Fibroblast of the aortic adventitia (primary cell): Measurements from ENCODE around the gene HUNK. TPM values are rescaled to one million over a fixed set of nuclear protein-coding genes. Genes with fewer than 3 reads are reported as not detected.
"Not testable (repeated sequence)": the region's sequence is repeated elsewhere in the genome, so short reads cannot be mapped to it uniquely, and the experiment has no call there.

ENCODE experiments used
- DNase-seq: peaks from one replicate; pipeline ENCODE4 v3.0.0-alpha.2; 2010; ENCODE audit warnings: low read depth
- H3K4me3 ChIP-seq: 2 replicates; pipeline ENCODE4 v1.5.1; 2011; ENCODE audit warnings: low read depth, mild to moderate bottlenecking, control low read depth, low read length, moderate library complexity
- total RNA-seq: library from RNA; depleted of rRNA; stranded (reverse); fragments of >200 nt; gene quantifications from 2 replicates; pipeline ENCODE4 v1.2.3, GENCODE V29; 2012; ENCODE audit warnings: low replicate concordance
- TF ChIP-seq, protein P1 (sequence below): IDR thresholded peaks from 2 replicates; pipeline ENCODE4 v1.5.1; 2011; ENCODE audit warnings: mild to moderate bottlenecking, low read length, control low read depth, inconsistent platforms; ENCODE audit not compliant: insufficient read depth

The HUNK gene
- total RNA-seq, 1 donor: 0.45 TPM

DNA sequence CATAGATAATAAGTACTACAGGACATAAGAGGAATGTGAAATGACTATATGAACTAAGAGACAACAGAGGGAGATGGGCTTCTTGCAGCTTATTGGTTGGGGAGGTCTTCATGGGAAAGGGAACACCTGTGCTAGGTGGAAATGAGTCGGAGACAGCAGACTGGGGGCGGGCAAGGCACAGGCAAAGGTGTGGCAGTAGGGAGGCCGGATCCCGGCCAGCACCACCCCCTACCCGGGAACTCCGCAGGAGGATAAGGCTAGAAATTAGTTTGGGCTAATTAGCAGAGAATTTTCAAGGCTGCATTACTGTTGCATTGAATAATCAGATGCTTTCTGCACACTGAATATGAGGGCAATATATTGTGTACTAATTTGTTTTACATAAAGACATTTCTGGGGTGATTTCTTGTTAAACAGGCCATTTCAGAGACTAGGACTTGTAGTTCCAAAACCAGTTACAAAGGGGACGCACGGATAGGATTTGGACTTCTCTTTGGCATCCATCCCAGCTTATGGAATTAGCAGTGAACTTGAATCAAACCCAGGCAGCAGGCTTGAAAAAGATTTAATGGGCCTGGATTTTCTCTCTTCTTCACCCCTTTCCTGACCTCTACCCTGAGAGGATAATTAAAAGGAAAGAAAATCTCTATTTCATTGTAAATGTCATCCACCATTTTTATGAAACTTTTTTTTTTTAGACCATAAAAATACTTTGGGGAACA, 2.2 kb upstream of the HUNK start:
- TF ChIP-seq, protein P1, sequence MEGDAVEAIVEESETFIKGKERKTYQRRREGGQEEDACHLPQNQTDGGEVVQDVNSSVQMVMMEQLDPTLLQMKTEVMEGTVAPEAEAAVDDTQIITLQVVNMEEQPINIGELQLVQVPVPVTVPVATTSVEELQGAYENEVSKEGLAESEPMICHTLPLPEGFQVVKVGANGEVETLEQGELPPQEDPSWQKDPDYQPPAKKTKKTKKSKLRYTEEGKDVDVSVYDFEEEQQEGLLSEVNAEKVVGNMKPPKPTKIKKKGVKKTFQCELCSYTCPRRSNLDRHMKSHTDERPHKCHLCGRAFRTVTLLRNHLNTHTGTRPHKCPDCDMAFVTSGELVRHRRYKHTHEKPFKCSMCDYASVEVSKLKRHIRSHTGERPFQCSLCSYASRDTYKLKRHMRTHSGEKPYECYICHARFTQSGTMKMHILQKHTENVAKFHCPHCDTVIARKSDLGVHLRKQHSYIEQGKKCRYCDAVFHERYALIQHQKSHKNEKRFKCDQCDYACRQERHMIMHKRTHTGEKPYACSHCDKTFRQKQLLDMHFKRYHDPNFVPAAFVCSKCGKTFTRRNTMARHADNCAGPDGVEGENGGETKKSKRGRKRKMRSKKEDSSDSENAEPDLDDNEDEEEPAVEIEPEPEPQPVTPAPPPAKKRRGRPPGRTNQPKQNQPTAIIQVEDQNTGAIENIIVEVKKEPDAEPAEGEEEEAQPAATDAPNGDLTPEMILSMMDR: no peak
- H3K4me3 ChIP-seq: no peak overlapping the region
- DNase-seq: no peak

DNA sequence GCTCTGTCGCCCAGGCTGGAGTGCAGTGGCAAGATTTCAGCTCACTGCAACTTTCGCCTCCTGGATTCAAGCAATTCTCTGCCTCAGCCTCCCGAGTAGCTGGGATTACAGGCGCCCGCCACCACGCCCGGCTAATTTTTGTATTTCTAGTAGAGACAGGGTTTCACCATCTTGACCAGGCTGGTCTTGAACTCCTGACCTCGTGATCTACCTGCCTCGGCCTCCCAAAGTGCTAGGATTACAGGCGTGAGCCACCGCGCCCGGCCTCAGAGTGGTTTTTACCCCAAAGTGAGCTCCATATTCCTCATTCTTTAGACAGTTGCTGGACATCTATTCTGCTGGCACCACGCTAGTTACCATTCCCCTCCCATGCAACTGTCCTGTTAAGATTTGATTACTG, 1.4 kb upstream of the HUNK start:
- not testable (repeated sequence) for H3K4me3 ChIP-seq, DNase-seq

DNA sequence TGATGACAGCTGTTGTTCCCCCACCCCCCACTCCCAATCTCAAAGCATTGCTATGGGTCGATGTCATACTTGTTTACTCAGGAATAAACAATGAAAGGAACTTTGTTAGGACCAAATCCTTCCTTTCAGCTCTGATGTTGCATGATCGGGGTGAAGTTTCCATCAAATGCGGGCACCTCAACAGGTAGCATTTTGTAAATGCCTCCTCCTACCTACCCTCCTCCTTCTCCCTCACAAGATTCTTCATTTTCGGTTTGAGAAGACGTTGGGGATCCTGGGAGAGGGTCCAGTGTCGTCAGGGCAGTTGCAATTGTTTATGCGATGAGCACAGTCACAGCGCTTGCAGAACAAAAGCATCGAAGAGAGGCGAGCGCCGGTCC, 758 bp upstream of the HUNK start:
- no peak overlapping the region for H3K4me3 ChIP-seq
- TF ChIP-seq, protein P1: no peak
- DNase-seq: no peak

DNA sequence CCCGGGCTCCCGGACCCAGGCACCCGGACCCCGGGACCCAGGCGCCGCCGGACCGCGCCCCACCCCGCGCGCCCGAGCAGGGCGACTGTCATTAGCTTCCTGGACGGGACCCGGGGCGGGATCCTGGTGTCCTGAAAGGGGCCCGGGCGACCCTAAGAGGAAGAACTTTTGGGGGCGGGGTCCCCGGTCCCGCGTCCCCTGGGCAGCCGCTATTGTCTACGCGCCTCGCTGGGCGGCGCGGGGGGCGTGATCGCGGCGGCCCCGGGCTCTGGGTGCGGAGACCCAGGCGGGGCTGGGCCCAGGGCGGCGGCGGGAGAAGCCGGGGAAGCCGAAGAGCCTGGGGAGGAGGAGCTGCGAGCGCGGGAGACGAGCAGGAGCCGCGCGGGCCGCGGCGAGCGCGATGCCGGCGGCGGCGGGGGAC, 465 bp downstream of the HUNK start:
- peak overlapping the region; percentile 28 for H3K4me3 ChIP-seq
- TF ChIP-seq, protein P1: no peak
- no peak for DNase-seq

DNA sequence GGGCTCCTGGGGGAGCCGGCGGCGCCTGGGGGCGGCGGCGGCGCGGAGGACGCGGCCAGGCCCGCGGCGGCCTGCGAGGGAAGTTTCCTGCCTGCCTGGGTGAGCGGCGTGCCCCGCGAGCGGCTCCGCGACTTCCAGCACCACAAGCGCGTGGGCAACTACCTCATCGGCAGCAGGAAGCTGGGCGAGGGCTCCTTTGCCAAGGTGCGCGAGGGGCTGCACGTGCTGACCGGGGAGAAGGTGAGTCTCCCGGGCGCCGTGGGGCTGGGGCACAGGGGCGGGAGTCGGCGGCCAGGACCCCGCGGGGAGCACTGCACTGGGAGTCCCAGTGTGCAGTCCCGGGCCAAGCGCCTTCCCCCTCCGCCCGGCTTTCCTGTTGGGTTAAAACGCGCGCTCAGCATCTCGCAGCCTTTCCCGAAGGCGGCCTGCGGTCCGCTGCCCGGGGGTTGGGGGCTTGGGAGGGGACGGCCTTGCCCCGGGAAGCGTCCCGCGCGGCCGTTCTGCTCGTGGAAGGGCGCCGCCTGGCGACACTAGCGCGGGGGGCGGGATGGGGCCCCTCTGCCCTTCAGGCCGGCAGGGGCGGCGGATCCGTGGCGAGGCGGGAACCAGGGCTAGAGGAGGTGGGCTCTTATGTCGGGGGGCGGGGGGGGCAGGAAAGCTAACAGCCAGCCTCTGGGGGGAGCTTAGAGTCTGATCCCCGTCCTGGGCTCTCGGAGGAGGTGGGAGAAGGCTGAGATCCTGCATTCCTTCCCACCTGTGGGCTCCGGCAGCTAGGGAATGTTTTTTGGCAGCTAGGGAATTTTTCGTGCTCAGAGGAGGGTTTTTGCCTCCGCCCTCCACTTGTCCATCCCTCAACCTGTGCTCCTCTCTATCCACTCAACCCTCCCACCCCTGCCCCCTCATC, 1.1 kb downstream of the HUNK start:
- TF ChIP-seq, protein P1: peak; percentile 30
- peak overlapping the region; percentile 40 for H3K4me3 ChIP-seq
- DNase-seq: no peak

DNA sequence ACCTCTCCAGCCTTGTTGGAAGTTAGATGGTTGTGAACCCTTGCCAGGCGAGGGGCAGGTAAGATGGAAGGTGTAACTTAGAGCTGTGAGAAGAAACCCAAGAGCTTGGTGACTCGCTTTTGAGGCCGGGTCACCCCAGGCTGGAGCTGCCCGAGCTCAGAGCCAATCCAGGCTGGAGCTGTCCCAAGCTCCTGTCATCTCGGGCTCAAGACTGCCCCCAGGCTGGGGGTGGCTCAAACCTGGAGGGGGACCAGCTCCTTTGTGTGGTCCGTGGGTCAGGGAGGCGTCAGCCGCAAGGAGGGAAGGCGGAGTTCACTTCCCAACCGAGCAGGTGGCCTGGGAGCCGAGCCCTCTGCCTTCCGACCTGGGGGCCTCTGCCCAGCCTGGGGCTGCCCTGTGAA, 2.0 kb downstream of the HUNK start:
- no peak for DNase-seq
- no peak overlapping the region for H3K4me3 ChIP-seq
- TF ChIP-seq, protein P1: no peak

DNA sequence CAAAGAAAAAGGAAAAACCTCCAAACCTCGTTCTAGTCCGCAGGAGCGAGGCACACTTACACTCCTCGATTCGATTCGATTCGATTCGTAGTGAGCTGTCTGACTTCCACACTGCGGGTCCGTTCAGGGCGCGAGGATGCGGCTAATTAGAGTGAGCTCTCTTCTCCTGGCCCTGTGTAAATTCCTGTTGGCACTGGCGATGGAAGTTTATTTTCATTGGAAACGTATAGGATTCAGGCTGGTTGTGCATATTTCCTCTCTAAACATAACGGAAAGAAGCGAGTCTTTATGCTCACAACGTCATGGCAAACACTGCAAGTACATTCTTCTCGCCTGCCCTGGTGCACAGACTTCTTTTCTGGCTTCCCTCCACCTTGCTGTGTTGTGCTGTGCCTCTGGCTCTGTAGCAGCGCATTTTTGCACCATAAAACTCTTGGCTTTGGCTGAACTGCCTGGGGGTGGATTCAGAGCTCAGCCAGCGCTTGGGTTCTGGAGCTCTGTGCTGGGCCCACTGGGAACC, 2.7 kb downstream of the HUNK start:
- DNase-seq: no peak
- TF ChIP-seq, protein P1: no peak

More for the DNA sequence above, 2.7 kb downstream of the HUNK start:
- no peak overlapping the region for H3K4me3 ChIP-seq
